Muscle of arm (tissue), 12 donors: Measurements from ENCODE around the gene SPDYE2. TPM values are rescaled to one million over a fixed set of nuclear protein-coding genes. Genes with fewer than 3 reads are reported as not detected.
"Not testable (repeated sequence)": the region's sequence is repeated elsewhere in the genome, so short reads cannot be mapped to it uniquely, and the experiment has no call there.

Experiments used
- DNase-seq: peaks from one replicate; pipeline ENCODE4 v3.0.0-alpha.2; 2013
- polyA plus RNA-seq, 12 donors: library from polyadenylated mRNA; unstranded; fragments of 120-200 nt; gene quantifications; one replicate each; pipeline ENCODE4 v1.2.1, GENCODE V29; 2013; ENCODE audit not compliant: insufficient read length in 12 of 12

Gene SPDYE2
- polyA plus RNA-seq, 12 donors, result 1.4 to 27.2 (median 4.6) TPM; not detected in 2

- DNase-seq, result not testable (repeated sequence)
Observed at GRCh38 chr7:102535062-102535615, 15.9 kb upstream of the SPDYE2 start.

GRCh38 chr7:102540604-102541003 is 10.4 kb upstream of the SPDYE2 start:
- DNase-seq, result not testable (repeated sequence)

- DNase-seq, result not testable (repeated sequence)
Observed at GRCh38 chr7:102542083-102542482, 8.9 kb upstream of the SPDYE2 start.

- not testable (repeated sequence) for DNase-seq
Observed at GRCh38 chr7:102542771-102543170, 8.3 kb upstream of the SPDYE2 start.

GRCh38 chr7:102543596-102543995 is 7.4 kb upstream of the SPDYE2 start, which contains the start of gene UPK3BL2:
UPK3BL2 (minus strand) TSS chr7:102543696; CDS start chr7:102543636, 60 bp downstream.
- DNase-seq, result not testable (repeated sequence)

- DNase-seq, result not testable (repeated sequence)
Observed at GRCh38 chr7:102544372-102544771, 6.7 kb upstream of the SPDYE2 start.

- DNase-seq, result not testable (repeated sequence)
Observed at GRCh38 chr7:102545288-102545687, 5.7 kb upstream of the SPDYE2 start.

GRCh38 chr7:102546353-102546752 is 4.7 kb upstream of the SPDYE2 start:
- not testable (repeated sequence) for DNase-seq

GRCh38 chr7:102568620-102569019 is 17.6 kb downstream of the SPDYE2 start:
- not testable (repeated sequence) for DNase-seq

GRCh38 chr7:102572261-102573239 is 21.5 kb downstream of the SPDYE2 start, which contains the start of gene POLR2J3:
POLR2J3 (minus strand) TSS chr7:102572583; CDS start chr7:102572521, 62 bp downstream.
- peak; percentile 98 for DNase-seq

- DNase-seq, result not testable (repeated sequence)
Observed at GRCh38 chr7:102574607-102575006, 23.6 kb downstream of the SPDYE2 start.

- not testable (repeated sequence) for DNase-seq
Observed at GRCh38 chr7:102576363-102576762, 25.3 kb downstream of the SPDYE2 start.

GRCh38 chr7:102577315-102578240 is 26.6 kb downstream of the SPDYE2 start:
- not testable (repeated sequence) for DNase-seq

GRCh38 chr7:102578486-102578885 is 27.5 kb downstream of the SPDYE2 start:
- not testable (repeated sequence) for DNase-seq

- not testable (repeated sequence) for DNase-seq
Observed at GRCh38 chr7:102581722-102582121, 30.7 kb downstream of the SPDYE2 start.

- not testable (repeated sequence) for DNase-seq
Observed at GRCh38 chr7:102583495-102583894, 32.5 kb downstream of the SPDYE2 start.

GRCh38 chr7:102589857-102590256 is 38.8 kb downstream of the SPDYE2 start:
- DNase-seq, result not testable (repeated sequence)

- not testable (repeated sequence) for DNase-seq
Observed at GRCh38 chr7:102592477-102593019, 41.5 kb downstream of the SPDYE2 start.

GRCh38 chr7:102593637-102594334 is 42.8 kb downstream of the SPDYE2 start:
- DNase-seq, result not testable (repeated sequence)

- DNase-seq, result not testable (repeated sequence)
Observed at GRCh38 chr7:102596036-102596435, 45.0 kb downstream of the SPDYE2 start.
